CD4-positive, alpha-beta T cell (primary cell): ENCODE data around the gene SDHAF1. TPM values are rescaled to one million over a fixed set of nuclear protein-coding genes. Genes with fewer than 3 reads are reported as not detected.

ENCODE experiments used
- ATAC-seq: fragments of 200-7000 bp; cut with Tn5 transposase; one replicate; pipeline ENCODE4 v1.10.0; 2022; ENCODE audit warnings: mild to moderate bottlenecking; ENCODE audit not compliant: poor library complexity
- CTCF ChIA-PET: fragments of 350-600 bp; sonication (Branson Sonifier 250); formaldehyde crosslinking; loops from one replicate; lab custom pipeline; 2021; ENCODE audit warnings: antibody characterized with exemption, inconsistent platforms; lab: Charles Lee
- POLR2A ChIA-PET: fragments of 350-600 bp; sonication (Branson Sonifier 250); formaldehyde crosslinking; loops from one replicate; lab custom pipeline; 2021; ENCODE audit warnings: antibody characterized with exemption, inconsistent platforms; lab: Charles Lee
- DNase-seq, 14 experiments: peaks; one replicate each; pipeline ENCODE4 v3.0.0-alpha.2; 2013 to 2020; ENCODE audit warnings: mixed read lengths in 2 of 14
- H3K27ac ChIP-seq, 2 donors: one replicate each; pipeline versions ENCODE4 v1.5.1 to v1.7.0; 2013; ENCODE audit warnings: low read length in 2 of 2, low read depth in 1 of 2, mild to moderate bottlenecking in 1 of 2
- H3K27me3 ChIP-seq, 2 experiments: 1 replicate in 1 of 2; 2 replicates in 1 of 2; pipeline versions ENCODE4 v1.6.1 to v1.7.0; 2013; ENCODE audit warnings: low read length in 2 of 2, control low read depth in 1 of 2, mild to moderate bottlenecking in 1 of 2, moderate library complexity in 1 of 2; ENCODE audit not compliant: insufficient read depth in 2 of 2, control insufficient read depth in 1 of 2
- H3K36me3 ChIP-seq: one replicate; pipeline ENCODE4 v1.6.1; 2013; ENCODE audit warnings: low read length, control low read depth; ENCODE audit not compliant: insufficient read depth
- H3K4me1 ChIP-seq: one replicate; pipeline ENCODE4 v1.6.1; 2013; ENCODE audit warnings: low read length, control low read depth; ENCODE audit not compliant: insufficient read depth
- H3K4me3 ChIP-seq: one replicate; pipeline ENCODE4 v1.5.1; 2013; ENCODE audit warnings: mild to moderate bottlenecking, low read length, moderate library complexity
- H3K9me3 ChIP-seq, 2 experiments: 1 replicate in 1 of 2; 2 replicates in 1 of 2; pipeline versions ENCODE4 v1.6.1 to v1.7.0; 2013; ENCODE audit warnings: low read length in 2 of 2, mild to moderate bottlenecking in 2 of 2, control low read depth in 1 of 2, moderate library complexity in 1 of 2; ENCODE audit not compliant: control insufficient read depth in 1 of 2, insufficient read depth in 1 of 2
- H3K27ac Mint-ChIP-seq: one replicate; pipeline ENCODE4 v1.8.0; 2020; ENCODE audit warnings: mixed read lengths
- H3K27me3 Mint-ChIP-seq: one replicate; pipeline ENCODE4 v1.8.0; 2021; ENCODE audit warnings: mixed read lengths
- H3K36me3 Mint-ChIP-seq: one replicate; pipeline ENCODE4 v1.8.0; 2021; ENCODE audit warnings: low read depth, mixed read lengths
- H3K4me1 Mint-ChIP-seq: one replicate; pipeline ENCODE4 v1.8.0; 2021; ENCODE audit warnings: low read depth, mixed read lengths
- H3K4me3 Mint-ChIP-seq: one replicate; pipeline ENCODE4 v1.8.0; 2020; ENCODE audit warnings: mild to moderate bottlenecking, mixed read lengths
- H3K9me3 Mint-ChIP-seq: one replicate; pipeline ENCODE4 v1.8.0; 2020; ENCODE audit warnings: mixed read lengths
- CTCF ChIP-seq: fragments of 200-600 bp; IDR thresholded peaks from one replicate; pipeline ENCODE4 v1.8.0; 2022; ENCODE audit warnings: antibody characterized with exemption, mild to moderate bottlenecking
- intact Hi-C, 2 experiments: fragments of 100-400 bp; cut with DNase I in 1 of 2; cut with micrococcal nuclease in 1 of 2; formaldehyde crosslinking; loops; one replicate each; pipeline versions ENCODE4 v1.15.1 to v1.9.0; 2023 to 2025; cut with DNase I, micrococcal nuclease
- total RNA-seq, 174 experiments: library from RNA in 2 of 174; stranded (reverse) in 2 of 174; gene quantifications; one replicate each; pipeline ENCODE4 v1.2.3 and lab custom pipeline; 2021 to 2026

SDHAF1 gene
- total RNA-seq, 2 experiments from 2014 or later = 4.3 to 5.4 TPM

DNA sequence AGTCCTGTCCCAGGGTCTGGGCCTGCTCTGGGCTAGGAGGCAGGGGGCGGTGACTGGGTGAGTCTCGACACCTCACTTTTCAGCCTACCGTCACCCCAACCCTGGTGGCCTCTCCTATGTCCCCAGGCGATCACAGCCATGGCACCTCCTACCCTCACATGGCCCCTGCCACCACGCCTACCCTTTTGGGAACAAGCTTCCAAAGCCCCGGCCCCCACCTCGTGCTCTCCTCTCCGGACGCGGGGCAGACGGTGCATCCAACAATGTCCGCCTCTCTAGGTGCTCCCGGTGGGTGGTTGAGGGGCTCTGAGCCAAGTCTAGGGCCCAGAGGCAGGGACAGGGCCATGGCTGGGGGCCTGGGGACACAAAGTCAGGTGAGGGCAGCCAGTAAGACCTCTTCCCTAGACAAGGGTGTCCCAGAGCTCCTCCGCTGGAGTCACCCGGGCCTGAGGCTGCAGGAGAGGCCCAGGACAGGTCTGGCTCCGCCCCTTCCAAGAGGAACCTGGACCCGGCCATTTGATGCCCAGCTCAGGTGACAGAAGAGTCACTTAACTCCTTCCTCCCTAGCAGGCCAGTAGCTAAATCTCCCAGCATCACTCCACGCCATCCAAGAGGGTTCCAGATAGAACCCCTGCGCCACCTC, 13.5 kb downstream of the SDHAF1 start, which contains the start of gene SYNE4:
Gene SYNE4, minus strand, starts transcription at position 478 of the 643 bp plus-strand sequence. Its CDS starts 132 bp downstream, at position 346.
- ATAC-seq = no peak
- Mint-ChIP-seq H3K27ac (peak within 1 kb of the TSS; percentile 44), H3K4me3 (peak within 1 kb of the TSS; percentile 79), H3K36me3 (no peaks in the 10 kb centered on the region), H3K9me3 (no peaks in the 10 kb centered on the region), H3K4me1 (peaks cover 20% of the 10 kb centered on the region), H3K27me3 (no peaks in the 10 kb centered on the region)
- Histone ChIP-seq H3K9me3 (no peaks in the 10 kb centered on the region), H3K4me3 (peak within 1 kb of the TSS; percentile 31), H3K4me1 (peaks cover 30% of the 10 kb centered on the region), H3K27ac (no peak within 1 kb of the TSS), H3K27me3 (no peaks in the 10 kb centered on the region), H3K36me3 (no peaks in the 10 kb centered on the region)
- no peak for TF ChIP-seq CTCF
- intact Hi-C loops = no loop called here
- ChIA-PET POLR2A (interaction anchor here (2.9 kb wide), 1 partner anchor 13 kb away, joined by 13 read pairs; the partner anchor contains the start of gene SDHAF1), CTCF (no interaction called here)
- no peak for DNase-seq

DNA sequence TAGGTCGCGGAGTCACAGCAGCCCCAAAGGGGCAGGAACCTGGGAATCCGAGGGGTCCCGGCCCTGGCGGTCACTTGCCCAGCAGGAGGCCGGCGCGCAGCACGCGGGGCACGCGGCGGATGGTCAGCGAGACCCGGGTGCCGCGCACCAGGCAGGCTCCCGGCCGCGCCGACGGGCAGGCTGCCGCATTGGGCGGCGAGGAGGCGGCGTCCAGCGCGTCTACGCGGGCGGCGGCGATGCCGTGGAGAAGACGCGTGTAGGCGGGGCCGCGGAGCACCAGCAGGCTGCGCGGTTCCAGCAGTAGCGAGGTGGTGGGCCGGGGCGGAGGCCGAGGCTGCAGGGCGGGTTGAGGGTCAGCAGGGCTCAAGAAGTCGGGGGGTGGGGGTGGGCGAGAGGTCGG, 14.2 kb downstream of the SDHAF1 start:
- Histone ChIP-seq H3K27me3 (no peaks in the 10 kb centered on the region), H3K4me1 (peaks cover 34% of the 10 kb centered on the region), H3K9me3 (no peaks in the 10 kb centered on the region), H3K4me3 (peak overlapping the region; percentile 31), H3K27ac (no peak overlapping the region), H3K36me3 (no peaks in the 10 kb centered on the region)
- Mint-ChIP-seq H3K4me3 (peak overlapping the region; percentile 63), H3K36me3 (peaks cover 4% of the 10 kb centered on the region), H3K9me3 (no peaks in the 10 kb centered on the region), H3K4me1 (peaks cover 28% of the 10 kb centered on the region), H3K27ac (no peak overlapping the region), H3K27me3 (no peaks in the 10 kb centered on the region)
- peak in 12 of 14 experiments; percentile 16 to 70 (median 42) for DNase-seq
- POLR2A ChIA-PET = interaction anchor here (2.9 kb wide), 1 partner anchor 14 kb away, joined by 13 read pairs; the partner anchor contains the start of gene SDHAF1
- ATAC-seq = no peak
- CTCF ChIA-PET = no interaction called here
- intact Hi-C loops = no loop called here
- TF ChIP-seq CTCF = no peak

DNA sequence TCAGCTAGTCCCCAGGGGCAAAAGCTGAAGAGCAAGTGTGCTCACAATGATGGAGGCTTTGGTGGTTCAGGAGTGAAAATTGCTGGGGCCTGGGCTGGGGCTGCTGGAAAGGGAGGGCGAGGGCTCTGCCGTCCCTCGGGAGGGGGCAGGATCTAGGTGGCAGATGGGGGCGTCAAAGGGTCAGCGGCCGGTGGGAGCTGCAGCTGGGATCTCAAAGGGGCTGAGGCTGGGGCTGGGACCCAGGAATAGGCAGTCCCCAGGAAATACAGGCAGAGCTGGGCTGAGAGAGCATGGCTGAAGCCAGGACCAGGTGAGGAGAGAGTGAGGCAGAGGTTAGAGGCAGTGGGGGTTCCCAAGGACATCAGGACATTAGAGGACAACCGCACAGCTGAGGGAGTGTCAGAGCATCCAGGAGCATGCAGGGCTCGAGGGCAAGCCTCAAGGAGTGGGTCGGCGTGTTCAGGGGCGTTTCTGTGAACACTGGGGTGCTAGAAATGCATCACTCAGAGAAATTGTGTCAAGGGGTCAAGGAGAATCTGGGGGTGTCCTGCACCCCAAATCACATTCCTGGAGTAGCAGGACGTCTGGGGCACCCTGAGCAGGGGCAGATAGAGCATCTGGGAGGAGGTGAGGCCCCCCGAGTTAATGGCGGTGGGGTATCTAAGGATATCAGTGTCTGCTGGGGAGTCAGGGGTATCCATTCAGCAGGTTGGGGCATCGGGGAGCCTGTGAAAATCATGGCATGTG, 14.8 kb downstream of the SDHAF1 start:
- Mint-ChIP-seq H3K27ac (peak overlapping the region; percentile 44), H3K4me3 (peak overlapping the region; percentile 63), H3K9me3 (no peaks in the 10 kb centered on the region), H3K4me1 (peaks cover 32% of the 10 kb centered on the region), H3K27me3 (no peaks in the 10 kb centered on the region), H3K36me3 (peaks cover 7% of the 10 kb centered on the region)
- no peak for TF ChIP-seq CTCF
- ChIA-PET POLR2A (interaction anchor here (2.9 kb wide), 1 partner anchor 14 kb away, joined by 13 read pairs; the partner anchor contains the start of gene SDHAF1), CTCF (no interaction called here)
- no peaks in the 10 kb centered on the region for H3K36me3 ChIP-seq
- peak overlapping the region; percentile 31 for H3K4me3 ChIP-seq
- no peaks in the 10 kb centered on the region for H3K27me3 ChIP-seq
- DNase-seq = no peak
- intact Hi-C loops = loop anchor here in 1 of 2 experiments (5.0 kb wide), 1 partner anchor 53 kb away; no protein-coding TSS in a partner anchor
- no peak for ATAC-seq
- H3K9me3 ChIP-seq = no peaks in the 10 kb centered on the region
- H3K27ac ChIP-seq = no peak overlapping the region
- H3K4me1 ChIP-seq = peaks cover 39% of the 10 kb centered on the region
